Peyer's patch (tissue), 4 donors: ENCODE data around the gene CNFN.

Experiments
- POLR2A ChIP-seq, 2 donors: fragments of 450-650 bp; IDR thresholded peaks; one replicate each; pipeline ENCODE4 v1.5.1; 2017; ENCODE audit warnings: antibody characterized with exemption in 2 of 2, mild to moderate bottlenecking in 2 of 2, moderate library complexity in 2 of 2
- TF ChIP-seq, protein P1 (sequence below), 6 experiments: fragments of 450-650 bp in 4 of 6; fragments of 200-600 bp in 2 of 6; sonication (generic) in 1 of 6; IDR thresholded peaks; one replicate each; pipeline ENCODE4 v1.5.1; 2017 to 2019; ENCODE audit warnings: antibody characterized with exemption in 6 of 6, mild to moderate bottlenecking in 3 of 6, moderate library complexity in 1 of 6

DNA sequence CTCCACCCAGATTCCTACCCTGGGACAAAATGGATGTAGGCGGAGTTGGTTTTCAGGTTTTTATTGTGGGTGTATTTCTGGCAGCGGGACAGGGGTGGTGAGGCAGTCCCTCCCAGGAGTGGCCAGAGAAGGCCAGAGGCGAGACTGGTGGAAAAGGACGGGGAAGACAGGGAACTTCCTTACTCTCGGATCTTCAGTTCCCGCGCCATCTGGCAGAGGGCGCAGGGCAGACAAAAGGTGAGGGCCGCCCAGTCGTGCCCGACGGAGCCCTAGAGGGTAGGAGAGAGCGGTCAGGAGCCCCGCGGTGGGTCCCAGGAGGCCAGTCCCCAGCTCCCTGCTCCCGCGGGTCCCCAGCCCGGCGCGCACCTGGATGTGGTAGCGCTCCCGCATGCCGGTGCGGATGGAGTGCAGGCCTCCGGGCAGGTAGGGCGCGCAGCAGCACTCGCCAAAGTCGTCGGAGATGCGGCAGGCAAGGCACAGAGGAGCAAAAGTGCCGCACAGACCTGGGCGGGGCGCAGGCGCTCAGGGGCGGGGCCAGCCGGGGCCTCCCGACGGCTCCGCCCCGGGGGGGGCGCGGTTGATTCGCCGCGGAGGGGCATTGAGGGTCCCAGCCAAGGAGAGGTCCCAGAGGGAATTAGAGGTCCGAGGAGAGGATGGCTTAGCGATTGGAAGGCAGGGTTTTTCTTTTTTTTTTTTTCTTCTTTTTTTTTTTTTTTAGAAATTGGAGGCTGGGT lies 3.0 kb downstream of the CNFN start:
- TF ChIP-seq POLR2A (IDR thresholded peaks at IDR 0.05), result no peak
- TF ChIP-seq, protein P1, sequence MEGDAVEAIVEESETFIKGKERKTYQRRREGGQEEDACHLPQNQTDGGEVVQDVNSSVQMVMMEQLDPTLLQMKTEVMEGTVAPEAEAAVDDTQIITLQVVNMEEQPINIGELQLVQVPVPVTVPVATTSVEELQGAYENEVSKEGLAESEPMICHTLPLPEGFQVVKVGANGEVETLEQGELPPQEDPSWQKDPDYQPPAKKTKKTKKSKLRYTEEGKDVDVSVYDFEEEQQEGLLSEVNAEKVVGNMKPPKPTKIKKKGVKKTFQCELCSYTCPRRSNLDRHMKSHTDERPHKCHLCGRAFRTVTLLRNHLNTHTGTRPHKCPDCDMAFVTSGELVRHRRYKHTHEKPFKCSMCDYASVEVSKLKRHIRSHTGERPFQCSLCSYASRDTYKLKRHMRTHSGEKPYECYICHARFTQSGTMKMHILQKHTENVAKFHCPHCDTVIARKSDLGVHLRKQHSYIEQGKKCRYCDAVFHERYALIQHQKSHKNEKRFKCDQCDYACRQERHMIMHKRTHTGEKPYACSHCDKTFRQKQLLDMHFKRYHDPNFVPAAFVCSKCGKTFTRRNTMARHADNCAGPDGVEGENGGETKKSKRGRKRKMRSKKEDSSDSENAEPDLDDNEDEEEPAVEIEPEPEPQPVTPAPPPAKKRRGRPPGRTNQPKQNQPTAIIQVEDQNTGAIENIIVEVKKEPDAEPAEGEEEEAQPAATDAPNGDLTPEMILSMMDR (IDR thresholded peaks at IDR 0.05), result peak; percentile 25 to 73 (median 58)
